ENCODE measurements around the gene TOR2A. TPM values are rescaled to one million over a fixed set of nuclear protein-coding genes. Genes with fewer than 3 reads are reported as not detected.

TOR2A gene
- total and polyA plus RNA-seq, 2 of the 8 experiments (the other 6 are each of a cell fraction or from before 2014, with no cell fraction given) = 18.7 to 24.9 TPM

- Histone ChIP-seq H4K5ac (ENCODE audit: insufficient read length, low read depth, low read length) (peak overlapping the region; percentile 65), H3K14ac (ENCODE audit: insufficient read length) (no peak overlapping the region), H2BK5ac (ENCODE audit: low read depth, low read length) (no peak overlapping the region), H3K27me3 (replicated peaks in 1 of 4; ENCODE audit: control insufficient read depth in 3 of 4, extremely low read depth in 1 of 4, insufficient read depth in 3 of 4, low read length in 3 of 4) (no peaks in the 10 kb centered on the region; a peak in 2 of 7 replicates), H3K27ac (ENCODE audit: low read depth, low read length) (no peak overlapping the region), H4K20me1 (replicated peaks in 1 of 2; ENCODE audit: control insufficient read depth in 1 of 2, insufficient read depth in 2 of 2, low read length in 2 of 2) (no peaks in the 10 kb centered on the region), H3K18ac (ENCODE audit: extremely low read depth, low read length) (no peak overlapping the region), H2AK5ac (ENCODE audit: low read depth, low read length) (no peak overlapping the region), H3K36me3 (ENCODE audit: control insufficient read depth in 2 of 4, insufficient read depth in 4 of 4, low read length in 3 of 4) (no peaks in the 10 kb centered on the region; a peak in 1 of 8 replicates), H3K79me2 (ENCODE audit: control insufficient read depth in 1 of 2, insufficient read depth in 2 of 2, low read length in 2 of 2) (no peaks in the 10 kb centered on the region), H2BK20ac (ENCODE audit: low read length) (no peak overlapping the region), H3K56ac (replicated peaks; ENCODE audit: insufficient read length, low read depth, low read length) (no peak overlapping the region), H3K4me3 (ENCODE audit: extremely low read depth in 1 of 4, insufficient read depth in 2 of 4, low read depth in 3 of 4, low read length in 4 of 4) (peak overlapping the region; percentile 26 to 59 (median 44)), H4K91ac (replicated peaks; ENCODE audit: insufficient read length, low read length) (no peak overlapping the region), H2AFZ (ENCODE audit: low read length) (peak overlapping the region; percentile 70; the same call in 1 of the 2 replicates), H3K4ac (replicated peaks; ENCODE audit: insufficient read length, low read depth, low read length) (no peak overlapping the region), H2BK12ac (ENCODE audit: low read depth, low read length) (no peak overlapping the region), H2BK15ac (ENCODE audit: low read length) (no peak overlapping the region), H3K4me1 (replicated peaks in 1 of 4; ENCODE audit: control insufficient read depth in 3 of 4, insufficient read depth in 4 of 4, low read length in 3 of 4) (no peaks in the 10 kb centered on the region), H3K9ac (replicated peaks in 1 of 4; ENCODE audit: extremely low read depth in 1 of 4, low read depth in 3 of 4, low read length in 3 of 4) (peak overlapping the region in 2 of 4 experiments; percentile 22 to 42; a peak in 3 of 7 replicates), H3K23ac (ENCODE audit: insufficient read length) (no peak overlapping the region), H3K79me1 (ENCODE audit: low read depth, low read length) (no peaks in the 10 kb centered on the region), H3K23me2 (ENCODE audit: low read depth, low read length) (0 out of 2 replicates have a peak, but pooled peaks cover 1% of the 10 kb centered on the region), H3K4me2 (ENCODE audit: insufficient read depth in 1 of 2, low read depth in 2 of 2, low read length in 2 of 2) (peak overlapping the region; percentile 55 to 62), H2BK120ac (replicated peaks; ENCODE audit: low read depth, low read length) (no peak overlapping the region), H4K8ac (ENCODE audit: extremely low read depth, insufficient read depth, low read length) (peak overlapping the region; percentile 81; the same call in 1 of the 2 replicates), H3K9me3 (ENCODE audit: insufficient read depth in 2 of 2, low read depth in 1 of 2, low read length in 1 of 2) (no peaks in the 10 kb centered on the region)
- FAIRE-seq (peak; percentile 57), DNase-seq (ENCODE audit: low read depth in 1 of 2, low spot score in 2 of 2) (peak; percentile 85 to 94)
- ChIA-PET CTCF (ENCODE audit: partially characterized antibody) (interaction anchor here (1.0 kb wide), 1 partner anchor 199 kb away, joined by 3 read pairs; no protein-coding TSS in a partner anchor), POLR2A (ENCODE audit: partially characterized antibody) (interaction anchor here (0.9 to 2.0 kb wide), 5 partner anchors 9 to 120 kb away, joined by 3 to 9 read pairs (median 3); partner anchors contain the start of genes PTRH1 and TTC16)
- 18% methylated on average over 41 of the region's 41 CpGs; no CpG with 5 or more reads in 1 of the 2 experiments for WGBS, 2 experiments (ENCODE audit: extremely low coverage in 1 of 2, insufficient coverage in 1 of 2, insufficient read length in 1 of 2, insufficient replicate concordance in 2 of 2, low coverage in 1 of 2, low lambda C conversion rate in 2 of 2, missing lambda C conversion rate in 1 of 2)
- TF ChIP-seq POLR2AphosphoS5 (IDR thresholded peaks at IDR 0.05; ENCODE audit: low read depth, low read length) (peak; percentile 73), CBX8 (IDR thresholded peaks at IDR 0.05; ENCODE audit: borderline replicate concordance, low read depth, low read length) (no peak), EZH2 (IDR thresholded peaks at IDR 0.05; ENCODE audit: low read depth, low read length, severe bottlenecking) (no peak), RBBP5 (IDR thresholded peaks at IDR 0.05; ENCODE audit: borderline replicate concordance, low read depth, low read length) (no peak), CHD2 (IDR thresholded peaks at IDR 0.05; ENCODE audit: low read length) (peak; percentile 55; the same call in 1 of the 2 replicates), BACH1 (IDR thresholded peaks at IDR 0.05; ENCODE audit: low read length) (peak; percentile 75), BCL11A (IDR thresholded peaks at IDR 0.05; ENCODE audit: low read depth in 2 of 2, low read length in 2 of 2) (no peak), HDAC6 (IDR thresholded peaks at IDR 0.05; ENCODE audit: low read depth, low read length) (no peak)
- TF ChIP-seq, protein P1, sequence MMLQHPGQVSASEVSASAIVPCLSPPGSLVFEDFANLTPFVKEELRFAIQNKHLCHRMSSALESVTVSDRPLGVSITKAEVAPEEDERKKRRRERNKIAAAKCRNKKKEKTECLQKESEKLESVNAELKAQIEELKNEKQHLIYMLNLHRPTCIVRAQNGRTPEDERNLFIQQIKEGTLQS (IDR thresholded peaks at IDR 0.05; ENCODE audit: insufficient read depth, low read depth, low read length) = no peak
- TF ChIP-seq, protein P2, sequence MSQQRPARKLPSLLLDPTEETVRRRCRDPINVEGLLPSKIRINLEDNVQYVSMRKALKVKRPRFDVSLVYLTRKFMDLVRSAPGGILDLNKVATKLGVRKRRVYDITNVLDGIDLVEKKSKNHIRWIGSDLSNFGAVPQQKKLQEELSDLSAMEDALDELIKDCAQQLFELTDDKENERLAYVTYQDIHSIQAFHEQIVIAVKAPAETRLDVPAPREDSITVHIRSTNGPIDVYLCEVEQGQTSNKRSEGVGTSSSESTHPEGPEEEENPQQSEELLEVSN (IDR thresholded peaks at IDR 0.05) = peak; percentile 85
Observed at GRCh38 chr9:127698985-127699670, 36.0 kb downstream of the TOR2A start.
